Activated CD8-positive, alpha-beta T cell treated with anti-CD3 and anti-CD28 coated beads for 36 hours (primary cell): ENCODE results near the gene EME1. TPM values are rescaled to one million over a fixed set of nuclear protein-coding genes. Genes with fewer than 3 reads are reported as not detected.

Source experiments
- ATAC-seq: fragments of 200-7000 bp; cut with Tn5 transposase; one replicate; pipeline ENCODE4 v1.10.0; 2021; ENCODE audit warnings: mild to moderate bottlenecking, moderate library complexity
- CTCF ChIA-PET: fragments of 350-600 bp; sonication (Branson Sonifier 250); formaldehyde crosslinking; loops from one replicate; lab custom pipeline; 2021; ENCODE audit warnings: antibody characterized with exemption; lab: Charles Lee
- POLR2A ChIA-PET: fragments of 350-600 bp; sonication (Branson Sonifier 250); formaldehyde crosslinking; loops from one replicate; lab custom pipeline; 2021; ENCODE audit warnings: antibody characterized with exemption; lab: Charles Lee
- DNase-seq: peaks from one replicate; pipeline ENCODE4 v3.0.0-alpha.2; 2020
- H3K27ac Mint-ChIP-seq: one replicate; pipeline ENCODE4 v1.8.0; 2021; ENCODE audit warnings: mild to moderate bottlenecking, mixed read lengths
- H3K27me3 Mint-ChIP-seq: one replicate; pipeline ENCODE4 v1.8.0; 2021; ENCODE audit warnings: mixed read lengths
- H3K36me3 Mint-ChIP-seq: one replicate; pipeline ENCODE4 v1.8.0; 2021; ENCODE audit warnings: low read depth, mixed read lengths
- H3K4me1 Mint-ChIP-seq: one replicate; pipeline ENCODE4 v1.8.0; 2021; ENCODE audit warnings: low read depth, mixed read lengths
- H3K4me3 Mint-ChIP-seq: one replicate; pipeline ENCODE4 v1.8.0; 2021; ENCODE audit warnings: mild to moderate bottlenecking, moderate library complexity, mixed read lengths
- H3K9me3 Mint-ChIP-seq: one replicate; pipeline ENCODE4 v1.8.0; 2021; ENCODE audit warnings: mixed read lengths
- CTCF ChIP-seq: fragments of 200-600 bp; IDR thresholded peaks from one replicate; pipeline ENCODE4 v1.8.0; 2022; ENCODE audit warnings: antibody characterized with exemption, mild to moderate bottlenecking
- intact Hi-C: fragments of 100-400 bp; cut with micrococcal nuclease; formaldehyde crosslinking; loops from one replicate; pipeline ENCODE4 v1.10.0; 2022
- total RNA-seq, 2 experiments: library from RNA; stranded (reverse); gene quantifications; one replicate each; pipeline ENCODE4 v1.2.3, GENCODE V29; 2021

EME1 gene
- total RNA-seq, 2 experiments from 2014 or later: 48.0 to 48.6 TPM

DNA sequence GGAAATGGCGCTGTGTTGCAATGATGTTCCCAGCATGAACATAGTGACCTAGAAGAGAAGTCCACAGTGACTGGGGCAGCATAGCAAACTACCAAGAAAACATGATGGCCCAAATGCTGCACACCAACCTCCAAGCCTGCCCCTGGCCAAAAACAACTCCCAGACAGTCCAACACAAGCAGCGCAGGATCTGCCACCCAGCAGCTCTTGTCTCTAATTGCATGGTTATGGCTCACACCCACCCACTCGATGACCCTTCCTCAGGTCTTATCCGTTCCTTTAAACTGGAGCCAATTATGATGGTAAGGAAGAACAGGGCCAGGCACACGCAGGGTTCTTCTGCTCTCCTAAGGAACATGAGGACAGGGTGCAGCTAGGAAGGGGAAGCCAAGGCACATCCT lies 3.0 kb upstream of the EME1 start:
- TF ChIP-seq CTCF: no peak
- Mint-ChIP-seq H3K9me3 (no peaks in the 10 kb centered on the region), H3K27me3 (no peaks in the 10 kb centered on the region), H3K4me3 (no peak overlapping the region), H3K27ac (no peak overlapping the region), H3K36me3 (peaks cover 45% of the 10 kb centered on the region), H3K4me1 (peaks cover 21% of the 10 kb centered on the region)
- ChIA-PET POLR2A (interaction anchor here (1.7 to 6.0 kb wide), 3 partner anchors 7 to 27 kb away, joined by 8 to 50 read pairs (median 11); partner anchors contain the start of genes LRRC59 and XYLT2), CTCF (interaction anchor here (1.5 to 6.3 kb wide), 3 partner anchors 8 to 27 kb away, joined by 3 to 46 read pairs (median 38); partner anchors contain the start of gene LRRC59)
- intact Hi-C loops: no loop called here
- ATAC-seq (no peak), DNase-seq (no peak)

- Mint-ChIP-seq H3K4me1 (peaks cover 21% of the 10 kb centered on the region), H3K9me3 (no peaks in the 10 kb centered on the region), H3K4me3 (peak overlapping the region; percentile 94), H3K36me3 (peaks cover 57% of the 10 kb centered on the region), H3K27me3 (no peaks in the 10 kb centered on the region), H3K27ac (peak overlapping the region; percentile 98)
- CTCF ChIA-PET: interaction anchor here (0.7 to 6.3 kb wide), 2 partner anchors 10 to 105 kb away, joined by 3 to 46 read pairs; no protein-coding TSS in a partner anchor
- intact Hi-C loops: no loop called here
- no peak for TF ChIP-seq CTCF
- no peak for ATAC-seq
- DNase-seq: no peak
- POLR2A ChIA-PET: interaction anchor here (1.2 to 6.0 kb wide), 4 partner anchors 8 to 26 kb away, joined by 3 to 50 read pairs (median 10); partner anchors contain the start of genes LRRC59 and XYLT2
Observed at GRCh38 chr17:50371526-50371925, 1.5 kb upstream of the EME1 start.

DNA sequence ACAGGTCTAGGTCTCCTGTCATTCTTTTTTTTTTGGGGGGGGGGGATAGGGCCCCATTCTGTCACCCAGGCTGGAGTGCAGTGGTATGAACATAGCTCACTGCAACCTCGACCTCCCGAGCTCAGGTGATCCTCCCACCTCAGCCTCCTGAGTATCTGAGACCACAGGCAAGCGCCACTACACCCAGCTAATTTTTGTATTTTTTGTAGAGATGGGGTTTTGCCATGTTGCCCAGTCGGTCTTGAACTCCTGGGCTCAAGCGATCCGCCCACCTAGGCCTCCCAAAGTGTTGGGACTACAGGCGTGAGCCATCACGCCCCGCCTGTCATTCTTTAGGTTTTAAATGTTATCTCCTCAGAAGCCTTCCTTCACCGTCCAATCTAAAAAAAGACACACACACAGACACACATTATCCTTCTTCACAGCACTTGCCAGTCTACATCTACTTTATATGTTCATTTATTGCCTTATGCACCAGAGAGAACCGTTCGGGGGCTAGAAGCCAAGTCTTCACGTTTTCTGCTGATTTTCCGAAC lies 739 bp upstream of the EME1 start:
- POLR2A ChIA-PET: interaction anchor here (1.0 to 6.0 kb wide), 11 partner anchors 9 to 188 kb away, joined by 3 to 50 read pairs (median 7); partner anchors contain the start of genes LRRC59 and XYLT2
- TF ChIP-seq CTCF: no peak
- peaks cover 57% of the 10 kb centered on the region for H3K36me3 Mint-ChIP-seq

DNA sequence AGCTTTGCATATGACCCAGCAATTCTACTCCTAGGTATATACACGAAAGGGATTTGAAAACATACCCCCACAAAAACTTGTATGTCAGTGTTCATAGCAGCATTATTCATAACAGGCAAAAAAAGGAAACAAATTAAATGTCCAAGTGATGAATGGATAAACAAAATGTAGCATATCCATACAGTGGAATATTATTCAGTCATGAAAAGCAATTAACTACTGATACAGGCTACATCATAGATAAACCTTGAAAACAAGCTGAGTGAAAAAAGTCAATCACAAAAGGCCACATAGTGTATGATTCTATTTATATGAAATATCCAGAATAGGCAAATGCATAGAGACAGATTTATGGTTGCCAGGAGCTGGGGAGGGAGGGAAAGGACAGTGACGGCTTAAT lies 676 bp downstream of the EME1 start:
- no peak for ATAC-seq
- Mint-ChIP-seq H3K27me3 (no peaks in the 10 kb centered on the region), H3K36me3 (peaks cover 50% of the 10 kb centered on the region), H3K9me3 (no peaks in the 10 kb centered on the region), H3K4me3 (peak overlapping the region; percentile 94), H3K27ac (peak overlapping the region; percentile 98), H3K4me1 (peaks cover 21% of the 10 kb centered on the region)
- no peak for TF ChIP-seq CTCF
- POLR2A ChIA-PET: interaction anchor here (0.8 to 6.0 kb wide), 10 partner anchors 10 to 186 kb away, joined by 4 to 50 read pairs (median 6); partner anchors contain the start of genes ACSF2, LRRC59 and XYLT2
- intact Hi-C loops: no loop called here
- CTCF ChIA-PET: interaction anchor here (1.1 to 6.3 kb wide), 4 partner anchors 12 to 279 kb away, joined by 3 to 46 read pairs (median 18); partner anchors contain the start of gene LRRC59
- DNase-seq: no peak

More for the DNA sequence above, 739 bp upstream of the EME1 start:
- peak overlapping the region; percentile 98 for H3K27ac Mint-ChIP-seq
- no peak for ATAC-seq
- H3K4me1 Mint-ChIP-seq: peaks cover 21% of the 10 kb centered on the region
- DNase-seq: no peak
- CTCF ChIA-PET: interaction anchor here (3.2 to 6.3 kb wide), 2 partner anchors 10 to 25 kb away, joined by 33 to 46 read pairs; partner anchors contain the start of gene LRRC59
- H3K9me3 Mint-ChIP-seq: no peaks in the 10 kb centered on the region
- peak overlapping the region; percentile 94 for H3K4me3 Mint-ChIP-seq
- intact Hi-C loops: no loop called here
- no peaks in the 10 kb centered on the region for H3K27me3 Mint-ChIP-seq
